Mesodermal cell (in vitro differentiated cells): ENCODE measurements around the gene SLC4A4.

Experiments
- H3K27ac ChIP-seq: 2 replicates; pipeline ENCODE4 v1.7.0; 2013; ENCODE audit warnings: mild to moderate bottlenecking, low read depth, low read length, moderate library complexity; ENCODE audit not compliant: severe bottlenecking
- H3K36me3 ChIP-seq: 2 replicates; pipeline ENCODE4 v1.7.1; 2013; ENCODE audit warnings: mild to moderate bottlenecking, low read length, moderate library complexity; ENCODE audit not compliant: control insufficient read depth, insufficient read depth
- H3K4me1 ChIP-seq: one replicate; pipeline ENCODE4 v1.7.1; 2013; ENCODE audit warnings: mild to moderate bottlenecking, low read length; ENCODE audit not compliant: insufficient read depth, control insufficient read depth, poor library complexity, severe bottlenecking
- H3K4me3 ChIP-seq: 2 replicates; pipeline ENCODE4 v1.7.0; 2013; ENCODE audit warnings: low read length, control low read depth, mild to moderate bottlenecking; ENCODE audit not compliant: insufficient read depth, poor library complexity, severe bottlenecking; ENCODE audit errors: extremely low read depth
- H3K9me3 ChIP-seq: 2 replicates; pipeline ENCODE4 v1.7.1; 2013; ENCODE audit warnings: mild to moderate bottlenecking, low read length, moderate library complexity; ENCODE audit not compliant: control insufficient read depth
- WGBS, 2 experiments: methylation state at CpG; one replicate each; pipeline ENCODE4 v1.1.5; 2013; ENCODE audit warnings: missing lambda C conversion rate in 2 of 2; ENCODE audit not compliant: insufficient coverage in 2 of 2; 5-methylcytosine and 5-hydroxymethylcytosine counted together

SLC4A4 gene

GRCh38 chr4:71559957-71560571, 221.2 kb downstream of the SLC4A4 start:
- H3K36me3 ChIP-seq, result no peaks in the 10 kb centered on the region
- H3K4me3 ChIP-seq, result no peak overlapping the region
- no CpG with 5 or more reads among the region's 1 CpG for WGBS, 2 experiments
- no peaks in the 10 kb centered on the region for H3K9me3 ChIP-seq
- peaks cover 4% of the 10 kb centered on the region for H3K4me1 ChIP-seq
- H3K27ac ChIP-seq, result no peak overlapping the region

DNA sequence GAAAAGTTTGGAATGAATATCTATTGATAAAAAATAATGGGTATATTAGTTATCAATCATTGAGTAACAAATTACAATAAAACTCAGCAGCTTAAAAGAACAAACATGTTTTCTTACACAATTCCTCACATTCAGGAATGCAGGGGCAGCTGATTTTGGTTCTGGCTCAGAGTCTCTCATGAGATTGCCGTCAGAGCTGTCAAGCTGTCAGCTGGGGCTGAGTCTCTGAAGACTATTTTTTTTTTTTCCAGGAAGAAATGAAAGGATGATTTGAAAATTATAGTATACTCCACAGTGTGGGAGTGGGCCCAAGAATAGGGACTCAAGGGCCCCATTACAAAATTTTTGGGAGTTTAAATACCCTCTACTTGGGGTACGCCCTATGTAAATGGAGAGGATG, 226.0 kb downstream of the SLC4A4 start:
- H3K27ac ChIP-seq, result no peak overlapping the region
- H3K4me3 ChIP-seq, result no peak overlapping the region
- H3K9me3 ChIP-seq, result no peaks in the 10 kb centered on the region
- H3K4me1 ChIP-seq, result peaks cover 33% of the 10 kb centered on the region
- WGBS, 2 experiments, result 100% methylated on average over 1 of the region's 2 CpGs; no CpG with 5 or more reads in 1 of the 2 experiments
- H3K36me3 ChIP-seq, result no peaks in the 10 kb centered on the region

GRCh38 chr4:71566856-71567255, 228.0 kb downstream of the SLC4A4 start:
- WGBS, 2 experiments, result no CpG with 5 or more reads among the region's 3 CpGs
- H3K27ac ChIP-seq, result peak overlapping the region; percentile 59
- H3K9me3 ChIP-seq, result no peaks in the 10 kb centered on the region
- peaks cover 44% of the 10 kb centered on the region for H3K4me1 ChIP-seq
- H3K36me3 ChIP-seq, result no peaks in the 10 kb centered on the region
- no peak overlapping the region for H3K4me3 ChIP-seq

GRCh38 chr4:71568131-71568530, 229.3 kb downstream of the SLC4A4 start:
- no peaks in the 10 kb centered on the region for H3K9me3 ChIP-seq
- peaks cover 44% of the 10 kb centered on the region for H3K4me1 ChIP-seq
- H3K27ac ChIP-seq, result no peak overlapping the region
- no peaks in the 10 kb centered on the region for H3K36me3 ChIP-seq
- no CpG with 5 or more reads among the region's 1 CpG for WGBS, 2 experiments
- H3K4me3 ChIP-seq, result no peak overlapping the region

GRCh38 chr4:71570492-71570891, 231.7 kb downstream of the SLC4A4 start:
- no peak overlapping the region for H3K4me3 ChIP-seq
- no peaks in the 10 kb centered on the region for H3K9me3 ChIP-seq
- peak overlapping the region; percentile 44 for H3K27ac ChIP-seq
- no peaks in the 10 kb centered on the region for H3K36me3 ChIP-seq
- H3K4me1 ChIP-seq, result peaks cover 44% of the 10 kb centered on the region
- 56 to 67% methylated on average over 1 of the region's 3 CpGs for WGBS, 2 experiments

DNA sequence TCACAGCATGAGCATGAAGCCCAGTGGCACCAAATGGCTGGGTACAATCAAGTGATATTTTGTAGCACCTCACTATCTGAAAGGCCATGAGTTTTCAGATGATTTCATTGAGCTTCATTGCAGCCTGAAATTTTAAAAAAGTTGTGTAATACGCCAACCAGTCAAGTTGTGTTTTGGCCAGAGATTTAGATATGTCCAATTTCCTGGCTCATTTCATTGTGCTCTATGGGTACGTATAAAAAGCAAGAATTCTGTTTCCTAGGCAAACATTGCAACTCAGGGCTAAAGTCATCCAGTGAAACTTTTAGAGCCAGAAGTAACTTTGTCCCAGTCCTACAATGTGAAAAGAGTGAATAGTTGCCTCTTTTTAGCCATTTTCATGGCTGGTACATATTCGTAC, 232.5 kb downstream of the SLC4A4 start:
- 92 to 96% methylated on average over 2 of the region's 3 CpGs for WGBS, 2 experiments
- H3K36me3 ChIP-seq, result no peaks in the 10 kb centered on the region
- H3K4me1 ChIP-seq, result peaks cover 35% of the 10 kb centered on the region
- no peak overlapping the region for H3K4me3 ChIP-seq
- H3K9me3 ChIP-seq, result no peaks in the 10 kb centered on the region
- H3K27ac ChIP-seq, result peak overlapping the region; percentile 44

- 100% methylated on average over 1 of the region's 3 CpGs for WGBS, 2 experiments
- no peak overlapping the region for H3K27ac ChIP-seq
- no peaks in the 10 kb centered on the region for H3K9me3 ChIP-seq
- no peaks in the 10 kb centered on the region for H3K4me1 ChIP-seq
- H3K36me3 ChIP-seq, result no peaks in the 10 kb centered on the region
- H3K4me3 ChIP-seq, result no peak overlapping the region
Measured at GRCh38 chr4:71583971-71584370, 245.2 kb downstream of the SLC4A4 start.

DNA sequence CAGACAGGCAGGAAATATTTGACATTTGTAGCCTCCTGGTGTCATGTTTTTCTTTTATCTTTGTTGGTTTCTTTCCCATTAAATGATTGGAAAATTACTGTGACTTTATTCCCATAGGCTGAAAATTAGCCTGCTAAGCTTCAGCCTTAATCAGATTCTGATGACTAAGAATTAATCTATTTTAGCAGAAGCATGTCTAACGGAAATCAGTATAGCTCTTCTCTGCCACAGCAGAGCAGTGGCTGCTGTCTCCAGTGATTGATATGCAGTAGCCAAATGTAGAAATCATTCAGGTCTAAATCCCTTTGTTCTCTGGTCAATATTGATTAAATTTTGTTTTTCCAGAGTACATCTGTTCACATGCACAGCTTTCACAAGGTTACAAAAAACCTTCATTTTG, 245.8 kb downstream of the SLC4A4 start:
- Histone ChIP-seq H3K9me3 (no peaks in the 10 kb centered on the region), H3K4me1 (no peaks in the 10 kb centered on the region), H3K36me3 (no peaks in the 10 kb centered on the region), H3K27ac (no peak overlapping the region), H3K4me3 (no peak overlapping the region)
- WGBS, 2 experiments, result 88% methylated on average over 1 of the region's 1 CpG; no CpG with 5 or more reads in 1 of the 2 experiments

- WGBS, 2 experiments, result no CpG with 5 or more reads among the region's 4 CpGs
- no peak overlapping the region for H3K4me3 ChIP-seq
- no peaks in the 10 kb centered on the region for H3K9me3 ChIP-seq
- no peak overlapping the region for H3K27ac ChIP-seq
- H3K4me1 ChIP-seq, result no peaks in the 10 kb centered on the region
- H3K36me3 ChIP-seq, result no peaks in the 10 kb centered on the region
Measured at GRCh38 chr4:71586087-71586763, 247.4 kb downstream of the SLC4A4 start.

GRCh38 chr4:71587995-71588394, 249.2 kb downstream of the SLC4A4 start:
- Histone ChIP-seq H3K4me1 (no peaks in the 10 kb centered on the region), H3K27ac (no peak overlapping the region), H3K4me3 (no peak overlapping the region), H3K9me3 (no peaks in the 10 kb centered on the region), H3K36me3 (no peaks in the 10 kb centered on the region)
- no CpG with 5 or more reads among the region's 1 CpG for WGBS, 2 experiments

DNA sequence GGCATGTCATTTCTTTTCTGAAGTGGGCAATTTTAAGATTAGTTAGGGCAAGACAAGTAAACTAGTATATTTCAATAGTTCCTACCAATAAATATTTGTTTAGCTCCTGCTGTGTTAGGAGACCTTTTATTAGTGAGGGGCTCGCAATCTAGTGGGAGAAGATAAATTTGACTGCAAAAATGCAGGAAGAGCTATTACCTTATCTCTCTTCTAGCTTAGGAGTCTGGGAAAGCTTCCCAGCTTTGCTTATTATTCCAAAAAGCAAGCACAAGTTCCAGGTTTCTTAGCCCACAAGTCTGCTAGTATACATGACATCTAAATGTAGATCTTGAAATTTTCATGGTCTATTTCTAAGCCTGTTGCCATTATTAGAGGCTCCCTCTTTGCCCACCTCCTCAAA, 254.0 kb downstream of the SLC4A4 start:
- WGBS, 2 experiments, result no CpG with 5 or more reads among the region's 1 CpG
- no peaks in the 10 kb centered on the region for H3K9me3 ChIP-seq
- no peak overlapping the region for H3K4me3 ChIP-seq
- H3K36me3 ChIP-seq, result no peaks in the 10 kb centered on the region
- H3K27ac ChIP-seq, result no peak overlapping the region
- no peaks in the 10 kb centered on the region for H3K4me1 ChIP-seq
